ENCODE measurements around the gene NME7.
A peak's percentile ranks its signal among the peaks of the same experiment; 100 is the strongest.
"Not testable (repeated sequence)": the region's sequence is repeated elsewhere in the genome, so short reads cannot be mapped to it uniquely, and the experiment has no call there.

The NME7 gene

DNA sequence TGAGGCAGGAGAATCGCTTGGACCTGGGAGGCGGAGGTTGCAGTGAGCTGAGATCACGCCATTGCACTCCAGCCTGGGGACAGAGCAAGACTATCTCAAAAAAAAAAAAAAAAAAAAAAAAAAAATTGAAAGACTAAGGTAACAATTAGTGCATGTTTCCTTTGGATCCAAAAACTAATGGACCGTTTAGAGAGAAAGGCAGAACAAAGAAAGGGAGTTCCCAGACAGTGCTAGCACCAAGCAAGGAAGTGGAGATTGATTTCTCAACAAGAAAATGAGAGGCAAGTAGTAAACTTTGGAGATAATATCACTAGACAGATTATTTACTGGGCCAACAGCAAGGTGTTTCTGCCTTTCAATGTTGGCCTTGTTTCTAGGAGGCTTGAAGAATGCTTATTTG lies 236.9 kb downstream of the NME7 start:
- H3K4me1 Mint-ChIP-seq: no peaks in the 10 kb centered on the region
- no peak overlapping the region for H3K4me3 Mint-ChIP-seq
- TF ChIP-seq, protein P1, sequence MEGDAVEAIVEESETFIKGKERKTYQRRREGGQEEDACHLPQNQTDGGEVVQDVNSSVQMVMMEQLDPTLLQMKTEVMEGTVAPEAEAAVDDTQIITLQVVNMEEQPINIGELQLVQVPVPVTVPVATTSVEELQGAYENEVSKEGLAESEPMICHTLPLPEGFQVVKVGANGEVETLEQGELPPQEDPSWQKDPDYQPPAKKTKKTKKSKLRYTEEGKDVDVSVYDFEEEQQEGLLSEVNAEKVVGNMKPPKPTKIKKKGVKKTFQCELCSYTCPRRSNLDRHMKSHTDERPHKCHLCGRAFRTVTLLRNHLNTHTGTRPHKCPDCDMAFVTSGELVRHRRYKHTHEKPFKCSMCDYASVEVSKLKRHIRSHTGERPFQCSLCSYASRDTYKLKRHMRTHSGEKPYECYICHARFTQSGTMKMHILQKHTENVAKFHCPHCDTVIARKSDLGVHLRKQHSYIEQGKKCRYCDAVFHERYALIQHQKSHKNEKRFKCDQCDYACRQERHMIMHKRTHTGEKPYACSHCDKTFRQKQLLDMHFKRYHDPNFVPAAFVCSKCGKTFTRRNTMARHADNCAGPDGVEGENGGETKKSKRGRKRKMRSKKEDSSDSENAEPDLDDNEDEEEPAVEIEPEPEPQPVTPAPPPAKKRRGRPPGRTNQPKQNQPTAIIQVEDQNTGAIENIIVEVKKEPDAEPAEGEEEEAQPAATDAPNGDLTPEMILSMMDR (IDR thresholded peaks at IDR 0.05; ENCODE audit: unreplicated experiment in 3 of 3): no peak
- peaks cover 61% of the 10 kb centered on the region for H3K36me3 Mint-ChIP-seq (ENCODE audit: low read depth)
- H3K27me3 Mint-ChIP-seq (ENCODE audit: low read depth): no peaks in the 10 kb centered on the region
- no peaks in the 10 kb centered on the region for H3K9me3 Mint-ChIP-seq
- H3K27ac Mint-ChIP-seq: peak overlapping the region in 1 of 3 experiments; percentile 48

DNA sequence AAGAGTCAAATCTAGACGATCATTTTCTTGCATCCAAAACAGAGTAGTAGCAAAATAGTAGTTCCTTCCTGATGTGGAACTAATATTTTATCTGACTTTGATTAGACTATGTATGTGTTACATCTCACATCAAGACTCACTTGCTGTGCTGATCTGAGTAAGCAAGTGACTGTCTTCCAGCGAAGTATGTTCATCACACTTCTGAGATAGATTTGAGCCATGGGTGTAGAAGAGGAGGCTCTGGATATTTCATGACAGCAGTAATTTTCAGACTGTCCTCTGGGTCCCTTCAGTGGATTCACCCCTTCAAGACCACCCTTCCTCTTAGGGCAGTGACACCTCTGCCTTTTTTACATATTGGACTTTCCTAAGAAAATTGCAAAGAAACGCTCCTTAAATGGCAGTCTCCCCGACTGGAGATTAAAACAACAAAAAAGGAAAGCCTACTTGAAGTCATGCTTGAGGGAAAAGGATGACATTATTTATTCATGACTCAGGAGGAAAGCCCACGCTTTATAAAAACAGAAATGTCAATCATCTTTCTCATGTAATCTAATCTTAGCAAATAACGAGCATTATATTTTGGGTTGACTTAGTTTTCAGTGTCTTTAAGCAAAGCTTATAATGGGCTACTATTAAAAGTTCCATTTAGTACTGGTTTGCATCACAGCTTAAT lies 238.3 kb downstream of the NME7 start:
- Mint-ChIP-seq H3K4me3 (no peak overlapping the region), H3K27ac (no peak overlapping the region), H3K4me1 (no peaks in the 10 kb centered on the region), H3K27me3 (ENCODE audit: low read depth) (no peaks in the 10 kb centered on the region), H3K9me3 (no peaks in the 10 kb centered on the region), H3K36me3 (ENCODE audit: low read depth) (peaks cover 76% of the 10 kb centered on the region)
- TF ChIP-seq, protein P1 (IDR thresholded peaks at IDR 0.05; ENCODE audit: unreplicated experiment in 3 of 3): no peak

DNA sequence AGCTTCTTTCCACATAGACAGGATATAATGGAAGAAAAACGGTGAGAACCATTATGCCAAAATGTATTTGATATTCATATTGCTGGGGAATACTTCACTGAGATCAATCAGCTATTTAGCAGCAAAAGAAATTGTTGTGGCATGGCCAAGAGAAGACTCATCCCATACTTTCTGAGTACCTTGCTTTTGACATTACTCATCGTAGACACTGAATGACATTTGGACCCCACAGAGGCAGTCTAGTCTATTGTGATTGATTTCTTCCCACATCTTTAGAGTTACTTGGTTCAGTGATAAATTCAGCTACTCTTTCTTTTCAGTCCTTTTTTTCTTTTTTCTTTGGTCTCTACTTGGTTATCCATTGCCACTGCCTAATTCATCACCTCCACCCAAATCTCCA lies 239.0 kb downstream of the NME7 start:
- Mint-ChIP-seq H3K27me3 (ENCODE audit: low read depth) (no peaks in the 10 kb centered on the region), H3K4me3 (no peak overlapping the region), H3K36me3 (ENCODE audit: low read depth) (peaks cover 74% of the 10 kb centered on the region), H3K27ac (no peak overlapping the region), H3K4me1 (no peaks in the 10 kb centered on the region), H3K9me3 (no peaks in the 10 kb centered on the region)
- TF ChIP-seq, protein P1 (IDR thresholded peaks at IDR 0.05; ENCODE audit: unreplicated experiment in 3 of 3): no peak

DNA sequence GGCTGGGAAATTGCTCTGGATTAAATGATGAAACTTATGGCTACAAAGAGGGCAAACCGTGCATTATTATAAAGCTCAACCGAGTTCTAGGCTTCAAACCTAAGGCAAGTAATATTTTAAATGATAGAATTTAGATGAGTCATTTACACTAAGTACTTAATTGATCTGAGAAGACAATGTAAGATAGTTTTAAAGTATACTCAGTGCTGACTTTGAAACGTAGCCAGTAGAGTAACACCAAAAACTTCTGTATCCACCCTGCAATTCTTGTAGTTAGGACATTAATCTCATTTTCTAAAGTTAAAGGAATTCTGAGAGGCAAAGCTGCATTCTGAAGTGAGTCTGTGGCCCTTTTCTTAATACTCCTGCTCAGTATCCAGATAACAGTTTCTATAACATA lies 240.3 kb downstream of the NME7 start:
- TF ChIP-seq, protein P1 (IDR thresholded peaks at IDR 0.05; ENCODE audit: unreplicated experiment in 3 of 3): no peak
- Mint-ChIP-seq H3K4me3 (no peak overlapping the region), H3K4me1 (no peaks in the 10 kb centered on the region), H3K9me3 (no peaks in the 10 kb centered on the region), H3K36me3 (ENCODE audit: low read depth) (peaks cover 74% of the 10 kb centered on the region), H3K27ac (peak overlapping the region in 2 of 3 experiments; percentile 22 to 39), H3K27me3 (ENCODE audit: low read depth) (no peaks in the 10 kb centered on the region)

DNA sequence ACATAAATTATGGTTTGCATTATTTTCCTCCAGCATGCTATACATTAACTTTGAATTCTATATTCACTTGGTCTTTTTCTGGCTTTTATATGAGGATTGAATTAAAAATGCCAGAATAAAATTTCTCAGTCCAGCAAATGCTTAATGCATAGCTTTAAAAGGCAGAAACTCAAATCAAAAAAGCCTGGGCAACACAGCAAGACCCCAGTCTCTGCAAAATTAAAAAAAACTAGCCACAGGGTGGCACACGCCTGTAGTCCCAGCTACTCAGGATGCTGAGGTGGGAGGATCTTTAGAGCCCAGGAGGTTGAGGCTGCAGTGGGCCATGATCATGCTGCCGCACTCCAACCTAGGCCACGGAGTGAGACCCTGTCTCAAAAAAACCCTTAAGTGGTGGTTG lies 241.3 kb downstream of the NME7 start:
- Mint-ChIP-seq H3K27me3 (ENCODE audit: low read depth) (no peaks in the 10 kb centered on the region), H3K9me3 (no peaks in the 10 kb centered on the region)

DNA sequence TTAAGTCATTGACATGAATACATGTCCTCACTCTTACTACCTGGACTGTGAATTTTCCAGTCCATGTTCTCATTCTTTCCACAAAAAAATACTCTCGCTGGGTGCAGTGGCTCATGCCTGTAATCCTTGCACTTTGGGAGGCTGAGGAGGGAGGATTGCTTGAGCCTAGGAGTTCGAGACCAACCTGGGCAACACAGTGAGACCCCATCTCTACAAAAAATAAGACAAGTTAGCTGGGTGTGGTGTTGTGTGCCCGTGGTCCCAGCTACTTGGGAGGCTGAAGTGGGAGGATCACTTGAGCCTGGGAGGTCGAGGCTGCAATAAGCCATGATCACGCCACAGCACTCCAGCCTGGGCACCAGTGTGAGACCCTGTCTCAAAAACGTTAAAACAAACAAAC lies 242.0 kb downstream of the NME7 start:
- H3K4me1 Mint-ChIP-seq; H3K4me3 Mint-ChIP-seq; H3K9me3 Mint-ChIP-seq; H3K27ac Mint-ChIP-seq; H3K27me3 Mint-ChIP-seq (ENCODE audit: low read depth): not testable (repeated sequence)
- H3K36me3 Mint-ChIP-seq (ENCODE audit: low read depth): peaks cover 64% of the 10 kb centered on the region

More for the DNA sequence above, 241.3 kb downstream of the NME7 start:
- no peak overlapping the region for H3K27ac Mint-ChIP-seq
- TF ChIP-seq, protein P1 (IDR thresholded peaks at IDR 0.05; ENCODE audit: unreplicated experiment in 3 of 3): no peak
- no peaks in the 10 kb centered on the region for H3K4me1 Mint-ChIP-seq
- peaks cover 72% of the 10 kb centered on the region for H3K36me3 Mint-ChIP-seq (ENCODE audit: low read depth)
- H3K4me3 Mint-ChIP-seq: no peak overlapping the region
